Fibroblast of skin of scalp (primary cell): ENCODE data around the gene ZNF775.

Experiments
- DNase-seq: peaks from one replicate; pipeline ENCODE4 v3.0.0-alpha.2; 2013

ZNF775 gene

DNA sequence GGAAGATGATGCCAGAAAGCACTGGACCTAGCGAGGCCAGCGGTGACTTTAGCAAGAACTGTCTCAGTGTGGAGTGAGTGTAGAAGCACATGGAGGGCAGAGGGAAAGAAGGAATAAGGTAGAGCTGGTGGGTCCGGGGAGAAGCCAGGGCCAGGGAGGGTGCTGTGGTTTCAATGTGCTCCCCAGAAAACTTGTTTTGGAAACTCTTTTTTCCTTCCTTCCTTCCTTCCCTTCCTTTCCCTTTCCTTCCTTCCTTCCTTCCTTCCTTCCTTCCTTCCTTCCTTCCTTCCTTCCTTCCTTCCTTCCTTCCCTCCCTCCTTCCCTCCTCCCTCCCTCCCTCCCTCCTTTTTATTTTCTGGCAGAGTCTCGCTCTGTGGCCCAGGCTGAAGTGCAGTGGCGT is 32.2 kb upstream of the ZNF775 start:
- DNase-seq = no peak

- no peak for DNase-seq
These were observed 27.4 kb upstream of the ZNF775 start for GRCh38 chr7:150351587-150352194.

GRCh38 chr7:150355666-150356059 is 23.5 kb upstream of the ZNF775 start:
- DNase-seq = no peak

- peak; percentile 27 for DNase-seq
These were observed 22.7 kb upstream of the ZNF775 start for GRCh38 chr7:150356265-150356897.

DNA sequence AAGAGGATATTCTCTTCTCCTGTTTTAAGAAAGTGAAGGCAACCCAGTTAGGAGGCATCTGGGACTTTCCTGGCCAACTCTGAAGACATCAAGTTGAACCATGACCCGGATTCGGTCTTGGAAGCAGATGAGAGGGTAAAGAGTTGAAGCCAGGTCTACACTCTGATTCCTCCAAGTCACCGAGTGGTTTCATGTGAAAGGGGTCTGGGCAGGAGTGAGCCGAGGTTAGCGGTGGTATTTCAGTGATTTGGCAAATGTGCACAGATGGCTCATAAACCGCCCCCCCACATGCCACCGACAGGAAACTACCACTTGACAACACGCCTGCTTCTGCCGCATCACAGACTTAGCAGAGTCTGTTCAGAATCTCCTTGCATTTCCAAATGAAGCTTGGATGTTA is 21.9 kb upstream of the ZNF775 start:
- DNase-seq = no peak

- DNase-seq = no peak
These were observed 21.2 kb upstream of the ZNF775 start for GRCh38 chr7:150357771-150358427.

- no peak for DNase-seq
These were observed 20.7 kb upstream of the ZNF775 start for GRCh38 chr7:150358433-150358832.

GRCh38 chr7:150358988-150359621 is 20.0 kb upstream of the ZNF775 start:
- no peak for DNase-seq

DNA sequence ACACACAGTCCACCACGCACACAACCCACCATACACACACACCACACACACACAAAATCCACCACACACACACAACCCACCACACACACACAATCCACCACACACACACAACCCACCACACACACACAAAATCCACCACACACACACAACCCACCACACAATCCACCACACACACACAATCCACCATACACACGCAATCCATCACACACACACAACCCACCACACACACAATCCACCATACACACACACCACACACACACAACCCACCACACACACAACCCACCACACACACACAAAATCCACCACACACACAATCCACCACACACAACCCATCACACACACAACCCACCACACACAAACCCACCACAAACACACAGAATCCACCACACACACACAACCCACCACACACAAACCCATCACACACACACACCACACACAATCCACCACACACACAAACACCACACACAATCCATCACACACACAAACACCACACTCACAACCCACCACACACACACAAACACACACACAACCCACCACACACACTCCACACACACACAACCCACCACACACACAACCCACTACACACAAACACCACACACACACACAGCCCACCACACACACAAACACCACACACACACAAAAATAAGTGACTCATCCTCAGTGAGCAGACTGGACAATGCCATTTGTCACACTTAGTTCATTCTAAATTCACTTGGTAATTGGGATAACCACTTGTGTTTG is 19.3 kb upstream of the ZNF775 start:
- DNase-seq = no peak

DNA sequence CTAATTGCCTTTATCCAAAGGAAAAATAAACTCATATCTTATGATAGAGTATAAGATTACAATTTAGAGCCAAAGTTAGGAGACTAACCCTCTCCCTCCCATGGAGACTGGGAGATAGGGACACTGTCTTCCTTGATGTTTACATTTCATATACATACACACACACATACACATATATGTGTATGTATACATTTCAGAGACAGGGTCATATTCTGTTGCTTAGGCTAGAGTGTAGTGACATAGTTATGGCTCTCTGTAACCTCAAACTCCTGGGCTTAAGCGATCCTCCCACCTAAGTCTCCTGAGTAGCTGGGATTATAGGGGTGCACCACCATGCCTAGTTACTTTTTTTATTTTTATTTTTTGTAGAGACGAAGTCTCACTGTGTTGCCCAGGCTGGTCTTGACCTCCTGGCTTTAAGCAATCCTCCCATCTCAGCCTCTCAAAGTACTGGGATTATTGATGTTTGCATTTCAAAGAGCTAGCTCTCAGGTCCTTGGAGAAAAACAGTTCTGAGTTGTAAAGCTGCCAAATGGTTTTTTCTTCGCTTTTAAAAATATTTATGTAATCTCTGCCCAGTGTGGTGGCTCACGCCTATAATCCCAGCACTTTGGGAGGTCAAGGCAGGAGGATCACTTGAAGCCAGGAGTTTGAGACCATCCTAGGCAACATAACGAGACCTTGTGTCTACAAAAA is 18.6 kb upstream of the ZNF775 start:
- no peak for DNase-seq

DNA sequence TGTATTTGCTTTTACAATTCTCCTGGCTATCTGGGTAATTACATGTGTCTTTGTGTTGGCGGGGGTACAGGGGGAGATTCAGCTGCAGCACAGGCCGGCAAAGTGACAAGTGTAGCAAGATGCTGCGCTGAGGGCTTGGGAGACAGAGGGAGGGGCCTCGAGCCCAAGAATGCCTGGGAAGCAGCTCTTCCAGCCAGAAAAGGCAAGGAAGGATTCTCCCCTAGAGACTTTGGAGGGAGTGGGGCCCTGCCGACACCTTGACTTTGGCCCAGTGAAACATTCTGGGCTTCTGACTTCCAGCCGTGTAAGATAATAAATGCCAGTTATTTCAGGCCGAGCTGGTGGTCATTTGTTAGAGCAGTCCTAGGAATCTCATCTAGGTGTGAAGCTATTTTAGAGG is 17.7 kb upstream of the ZNF775 start:
- no peak for DNase-seq

DNA sequence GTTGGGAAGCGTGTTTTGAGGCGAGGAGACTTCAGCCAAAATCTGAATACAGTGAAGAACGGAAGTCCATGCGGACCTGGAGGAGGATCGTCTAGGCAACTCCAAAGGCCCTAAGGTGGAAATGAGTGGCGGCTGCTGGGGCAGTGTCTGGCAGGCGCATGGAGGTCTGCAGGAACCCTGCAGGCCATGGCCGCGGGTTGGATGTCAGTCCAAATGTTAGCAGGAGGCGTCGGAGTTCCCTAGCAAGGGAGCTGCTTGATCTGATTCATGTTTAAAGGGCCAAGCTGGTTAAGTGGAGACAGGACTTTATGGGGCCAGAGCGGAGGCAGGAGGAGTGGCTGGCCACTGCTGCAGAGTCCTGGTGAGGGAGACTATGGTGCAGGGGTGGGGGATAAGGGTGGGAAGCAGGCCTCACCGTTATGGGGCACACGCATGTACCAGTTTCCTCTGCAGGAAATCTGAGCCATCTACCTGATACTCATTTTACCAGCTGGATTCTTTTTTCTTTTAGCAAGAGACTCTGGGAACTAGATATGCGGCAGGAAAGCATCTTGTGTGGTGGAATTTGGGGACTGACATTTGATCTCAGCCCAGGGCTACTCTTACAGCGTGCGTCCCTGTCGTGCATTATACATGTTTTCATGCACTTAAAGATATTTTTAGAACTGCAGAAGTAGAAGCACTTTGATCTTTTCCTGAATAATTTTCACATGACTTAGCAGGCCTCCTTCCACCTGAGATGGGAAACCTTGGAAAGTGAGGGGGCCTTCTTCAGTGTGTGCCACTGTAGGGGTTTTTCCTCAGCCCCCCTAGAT is 17.1 kb upstream of the ZNF775 start:
- no peak for DNase-seq

GRCh38 chr7:150363370-150363769 is 15.8 kb upstream of the ZNF775 start:
- no peak for DNase-seq

DNA sequence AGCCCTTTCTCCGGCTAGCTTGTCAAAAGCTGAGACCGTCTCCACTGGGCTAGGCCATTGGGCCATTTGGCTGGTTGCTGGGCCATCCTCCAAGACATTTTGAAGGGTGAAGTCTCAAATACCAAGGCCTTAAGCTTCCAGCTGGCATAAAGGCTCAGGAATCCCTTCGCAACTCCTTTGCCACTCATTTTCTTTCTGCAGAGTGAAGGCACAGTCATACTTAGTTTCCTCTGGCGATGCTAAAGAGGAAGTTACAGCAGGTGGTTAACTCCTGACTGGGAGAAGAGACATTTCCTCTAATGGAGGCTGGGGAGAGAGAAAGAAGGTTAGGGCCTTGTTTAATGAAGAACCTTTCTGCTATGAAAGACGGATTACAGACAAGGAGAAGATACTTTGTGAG is 15.3 kb upstream of the ZNF775 start:
- no peak for DNase-seq

DNA sequence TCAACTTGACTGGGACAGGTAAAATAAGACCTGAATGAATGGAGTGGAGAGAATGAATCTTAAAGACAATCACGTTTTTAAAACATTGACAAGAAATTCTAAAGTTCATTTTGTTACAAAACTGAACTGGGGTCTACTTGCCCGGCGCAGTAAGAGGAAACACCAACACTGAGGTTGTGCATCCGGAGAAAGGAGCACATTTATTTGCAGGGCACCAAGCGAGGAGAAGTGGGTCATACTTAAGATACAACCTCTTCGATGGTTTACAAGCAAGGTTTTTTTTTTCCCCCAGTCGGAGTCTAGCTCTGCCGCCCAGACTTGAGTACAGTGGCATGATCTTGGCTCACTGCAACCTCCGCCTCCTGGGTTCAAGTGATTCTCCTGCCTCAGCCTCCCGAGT is 13.9 kb upstream of the ZNF775 start:
- no peak for DNase-seq

- DNase-seq = no peak
These were observed 13.3 kb upstream of the ZNF775 start for GRCh38 chr7:150365673-150366398.

DNA sequence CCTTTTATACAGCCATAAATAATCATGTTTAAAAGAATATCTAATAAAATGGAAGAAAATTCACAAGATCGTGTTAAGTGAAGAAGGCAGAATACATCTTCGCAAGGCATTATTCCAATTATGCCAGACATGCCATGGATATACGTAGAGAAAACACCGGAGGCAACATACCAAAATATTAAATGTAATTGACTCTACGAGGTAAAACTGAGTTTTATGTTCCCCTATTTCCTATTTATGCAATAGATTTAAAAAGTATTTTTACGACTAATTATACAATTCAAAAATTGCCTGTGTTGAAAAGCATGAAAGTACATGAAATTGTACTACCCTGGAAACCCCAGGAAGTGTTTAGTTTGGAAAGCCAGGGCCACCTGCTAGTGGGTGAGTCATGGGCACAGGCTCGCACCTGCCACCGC is 11.4 kb upstream of the ZNF775 start:
- no peak for DNase-seq

DNA sequence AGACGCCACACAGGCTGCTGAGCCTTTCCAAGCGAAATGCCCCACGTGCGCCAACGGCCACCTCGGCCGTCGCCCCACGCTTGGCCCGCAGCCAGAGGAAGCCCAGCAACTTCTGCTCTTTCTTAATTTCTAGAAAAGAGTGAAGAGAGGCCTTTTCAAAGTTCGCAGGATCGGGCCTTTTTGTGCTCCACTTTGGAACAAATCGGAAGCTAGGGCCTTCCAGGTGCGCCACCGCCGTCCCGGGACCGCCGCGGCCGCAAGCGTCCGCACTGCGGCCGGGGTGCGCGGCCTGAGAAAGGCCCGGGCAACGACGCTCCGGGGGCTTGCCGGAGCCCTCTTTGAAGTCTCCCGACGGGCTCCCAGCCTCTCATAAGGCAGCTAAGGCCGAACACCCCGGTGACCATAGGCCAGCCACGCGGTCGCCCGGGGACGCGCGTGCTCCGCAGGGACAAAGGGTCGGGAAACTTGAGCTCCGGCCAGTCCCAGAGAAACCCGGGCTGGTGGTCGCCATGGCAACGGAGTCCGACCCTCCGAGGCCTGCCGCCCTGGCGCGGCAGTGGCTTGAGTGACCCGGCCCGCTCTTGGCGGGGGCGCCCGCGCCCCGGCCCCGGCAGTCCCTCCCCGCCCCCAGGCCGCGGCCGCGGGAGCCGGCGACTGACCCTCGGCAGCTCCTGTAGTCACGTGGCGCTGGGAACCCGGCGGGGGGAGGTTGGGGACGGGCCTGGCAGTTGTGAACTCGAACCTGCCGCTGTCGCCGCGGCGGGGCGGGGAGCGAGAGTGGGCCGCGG is 10.8 kb upstream of the ZNF775 start, which contains the start of gene REPIN1:
TSS of gene REPIN1 (plus strand) at position 727 of the 788 bp plus-strand sequence. CDS start 890 bp downstream, outside the sequence.
- DNase-seq = peak; percentile 89

DNA sequence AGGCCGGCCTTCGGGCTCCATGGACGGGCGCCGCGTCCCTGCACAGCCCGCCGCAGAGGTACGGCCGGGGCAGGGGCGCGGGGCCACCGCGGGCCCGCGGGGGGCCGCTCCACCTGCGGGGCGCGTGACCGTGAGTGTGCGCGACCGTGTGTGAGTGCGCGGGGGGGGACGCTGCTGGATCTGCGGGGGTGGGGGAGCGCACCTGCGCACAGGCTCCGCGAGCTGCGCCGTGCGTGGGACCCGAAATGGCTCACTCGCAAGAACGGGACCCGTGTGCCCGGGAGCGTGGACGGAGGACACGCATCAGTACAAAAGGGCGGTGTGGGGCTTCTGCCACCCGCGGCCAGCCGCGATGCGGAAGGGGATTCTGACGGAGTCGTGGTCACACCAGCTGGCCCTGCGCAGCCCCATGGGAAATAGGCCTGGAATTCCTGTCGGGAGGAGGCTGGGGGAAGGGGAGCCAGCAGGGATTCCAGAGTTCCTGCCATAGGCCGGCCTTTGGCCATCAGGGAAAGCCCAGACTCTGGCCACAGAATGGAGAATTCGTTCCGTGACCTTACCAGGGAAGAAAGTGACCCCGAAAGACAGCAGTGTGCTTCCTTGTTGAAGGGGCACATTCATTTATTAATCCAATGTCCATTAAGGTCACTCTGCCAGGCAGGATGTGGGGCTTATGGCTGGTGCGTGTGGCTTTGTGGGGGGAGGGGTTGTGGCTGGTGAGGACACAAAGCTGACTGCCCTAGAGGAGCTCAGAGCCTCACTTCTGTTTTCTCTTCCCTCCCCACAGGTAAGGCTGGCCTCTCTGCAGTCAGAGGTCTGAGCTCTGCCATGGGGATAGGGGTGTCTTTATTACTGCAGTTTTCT is 10.0 kb upstream of the ZNF775 start:
- peak; percentile 71 for DNase-seq
